MM.1S (cell line): ENCODE data around the gene KRT9.

ENCODE experiments used
- DNase-seq: peaks from one replicate; pipeline ENCODE4 v3.0.0-alpha.2; 2015
- H2AFZ ChIP-seq: fragments of 300-600 bp; sonication (generic); 2 replicates; pipeline ENCODE4 v1.6.0; 2016; ENCODE audit warnings: antibody characterized with exemption, low read length
- H3F3A ChIP-seq: fragments of 300-600 bp; sonication (generic); 2 replicates; pipeline ENCODE4 v1.6.1; 2016; ENCODE audit warnings: mild to moderate bottlenecking, antibody characterized with exemption, low read length, moderate library complexity, mixed read lengths; ENCODE audit not compliant: insufficient read depth
- H3K27ac ChIP-seq: fragments of 300-600 bp; sonication (generic); 2 replicates; pipeline ENCODE4 v1.5.1; 2016; ENCODE audit warnings: mild to moderate bottlenecking, low read length
- H3K27me3 ChIP-seq: fragments of 300-600 bp; sonication (generic); replicated peaks from 2 replicates; pipeline ENCODE4 v1.6.0; 2016; ENCODE audit warnings: low read length; ENCODE audit not compliant: insufficient read depth
- H3K36me3 ChIP-seq: fragments of 300-600 bp; sonication (generic); replicated peaks from 2 replicates; pipeline ENCODE4 v1.6.1; 2016; ENCODE audit warnings: mild to moderate bottlenecking, low read length, mixed read lengths; ENCODE audit not compliant: insufficient read depth
- H3K4me1 ChIP-seq: fragments of 300-600 bp; sonication (generic); 2 replicates; pipeline ENCODE4 v1.6.1; 2016; ENCODE audit warnings: low read length, mixed read lengths
- H3K4me2 ChIP-seq: fragments of 300-600 bp; sonication (generic); 2 replicates; pipeline ENCODE4 v1.6.0; 2016; ENCODE audit warnings: low read depth, low read length
- H3K4me3 ChIP-seq: fragments of 300-600 bp; sonication (generic); 2 replicates; pipeline ENCODE4 v1.5.1; 2016; ENCODE audit warnings: low read length, mixed read lengths
- H3K79me2 ChIP-seq: fragments of 300-600 bp; sonication (generic); 2 replicates; pipeline ENCODE4 v1.6.1; 2016; ENCODE audit warnings: mixed run types, low read length, mixed read lengths
- H3K9ac ChIP-seq: fragments of 300-600 bp; sonication (generic); 2 replicates; pipeline ENCODE4 v1.6.1; 2016; ENCODE audit warnings: low read length, mixed read lengths
- H3K9me2 ChIP-seq: fragments of 300-600 bp; sonication (generic); replicated peaks from 2 replicates; pipeline ENCODE4 v1.6.1; 2016; ENCODE audit warnings: mild to moderate bottlenecking, low read length, mixed read lengths; ENCODE audit not compliant: insufficient read depth
- H3K9me3 ChIP-seq: fragments of 300-600 bp; sonication (generic); replicated peaks from 2 replicates; pipeline ENCODE4 v1.6.1; 2016; ENCODE audit warnings: mild to moderate bottlenecking, low read length, mixed read lengths; ENCODE audit not compliant: insufficient read depth
- H4K20me1 ChIP-seq: fragments of 300-600 bp; sonication (generic); 2 replicates; pipeline ENCODE4 v1.6.1; 2016; ENCODE audit warnings: mild to moderate bottlenecking, low read length, moderate library complexity, mixed read lengths; ENCODE audit not compliant: insufficient read depth
- EZH2 ChIP-seq: fragments of 300-600 bp; sonication (generic); optimal IDR thresholded peaks from 2 replicates; pipeline ENCODE3; 2017; ENCODE audit warnings: low read depth, mild to moderate bottlenecking, antibody characterized with exemption, low read length, mixed read lengths
- EZH2phosphoT487 ChIP-seq: fragments of 300-600 bp; sonication (generic); IDR thresholded peaks from 2 replicates; pipeline ENCODE4 v1.6.1; 2018; ENCODE audit warnings: antibody characterized with exemption, low read length
- TF ChIP-seq, protein P1 (sequence below): fragments of 300-600 bp; sonication (generic); IDR thresholded peaks from 2 replicates; pipeline ENCODE4 v1.5.1; 2016; ENCODE audit warnings: antibody characterized with exemption, low read length, mixed read lengths

Gene KRT9

GRCh38 chr17:41556931-41557330 is 14.9 kb downstream of the KRT9 start:
- Histone ChIP-seq H3K4me1 (no peaks in the 10 kb centered on the region), H3K36me3 (no peaks in the 10 kb centered on the region), H3K9me3 (no peaks in the 10 kb centered on the region), H3K4me3 (no peak overlapping the region), H3K9me2 (no peaks in the 10 kb centered on the region), H3K4me2 (no peak overlapping the region), H3K27me3 (peaks cover 29% of the 10 kb centered on the region), H3K79me2 (no peaks in the 10 kb centered on the region), H3K27ac (no peak overlapping the region), H4K20me1 (no peaks in the 10 kb centered on the region), H2AFZ (no peak overlapping the region), H3K9ac (no peak overlapping the region), H3F3A (no peaks in the 10 kb centered on the region)
- no peak for TF ChIP-seq EZH2phosphoT487
- TF ChIP-seq EZH2, result no peak
- TF ChIP-seq, protein P1, sequence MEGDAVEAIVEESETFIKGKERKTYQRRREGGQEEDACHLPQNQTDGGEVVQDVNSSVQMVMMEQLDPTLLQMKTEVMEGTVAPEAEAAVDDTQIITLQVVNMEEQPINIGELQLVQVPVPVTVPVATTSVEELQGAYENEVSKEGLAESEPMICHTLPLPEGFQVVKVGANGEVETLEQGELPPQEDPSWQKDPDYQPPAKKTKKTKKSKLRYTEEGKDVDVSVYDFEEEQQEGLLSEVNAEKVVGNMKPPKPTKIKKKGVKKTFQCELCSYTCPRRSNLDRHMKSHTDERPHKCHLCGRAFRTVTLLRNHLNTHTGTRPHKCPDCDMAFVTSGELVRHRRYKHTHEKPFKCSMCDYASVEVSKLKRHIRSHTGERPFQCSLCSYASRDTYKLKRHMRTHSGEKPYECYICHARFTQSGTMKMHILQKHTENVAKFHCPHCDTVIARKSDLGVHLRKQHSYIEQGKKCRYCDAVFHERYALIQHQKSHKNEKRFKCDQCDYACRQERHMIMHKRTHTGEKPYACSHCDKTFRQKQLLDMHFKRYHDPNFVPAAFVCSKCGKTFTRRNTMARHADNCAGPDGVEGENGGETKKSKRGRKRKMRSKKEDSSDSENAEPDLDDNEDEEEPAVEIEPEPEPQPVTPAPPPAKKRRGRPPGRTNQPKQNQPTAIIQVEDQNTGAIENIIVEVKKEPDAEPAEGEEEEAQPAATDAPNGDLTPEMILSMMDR, result no peak
- no peak for DNase-seq

GRCh38 chr17:41556306-41556705 is 15.6 kb downstream of the KRT9 start:
- H3F3A ChIP-seq, result no peaks in the 10 kb centered on the region
- TF ChIP-seq, protein P1, result no peak
- no peak for TF ChIP-seq EZH2phosphoT487
- H3K9ac ChIP-seq, result no peak overlapping the region
- no peaks in the 10 kb centered on the region for H3K9me3 ChIP-seq
- no peaks in the 10 kb centered on the region for H4K20me1 ChIP-seq
- H3K79me2 ChIP-seq, result no peaks in the 10 kb centered on the region
- no peaks in the 10 kb centered on the region for H3K4me1 ChIP-seq
- H3K4me2 ChIP-seq, result no peak overlapping the region
- H3K9me2 ChIP-seq, result no peaks in the 10 kb centered on the region
- peaks cover 29% of the 10 kb centered on the region for H3K27me3 ChIP-seq
- no peak for DNase-seq
- H3K36me3 ChIP-seq, result no peaks in the 10 kb centered on the region
- H3K4me3 ChIP-seq, result no peak overlapping the region
- H3K27ac ChIP-seq, result no peak overlapping the region
- no peak overlapping the region for H2AFZ ChIP-seq

- Histone ChIP-seq H3K9ac (no peak overlapping the region), H3K4me1 (no peaks in the 10 kb centered on the region), H3K27me3 (peaks cover 29% of the 10 kb centered on the region), H3K9me2 (no peaks in the 10 kb centered on the region), H2AFZ (no peak overlapping the region), H3K36me3 (no peaks in the 10 kb centered on the region), H3K9me3 (no peaks in the 10 kb centered on the region), H3K4me2 (no peak overlapping the region), H4K20me1 (no peaks in the 10 kb centered on the region), H3K4me3 (no peak overlapping the region), H3K79me2 (no peaks in the 10 kb centered on the region), H3K27ac (no peak overlapping the region), H3F3A (no peaks in the 10 kb centered on the region)
- no peak for TF ChIP-seq EZH2phosphoT487
- TF ChIP-seq EZH2, result no peak
- TF ChIP-seq, protein P1, result no peak
- no peak for DNase-seq
Observed at GRCh38 chr17:41555105-41555887, 16.6 kb downstream of the KRT9 start.
